Chondrocyte (in vitro differentiated cells): ENCODE measurements around the gene NRXN2. TPM values are rescaled to one million over a fixed set of nuclear protein-coding genes. Genes with fewer than 3 reads are reported as not detected.
"Not testable (repeated sequence)": the region's sequence is repeated elsewhere in the genome, so short reads cannot be mapped to it uniquely, and the experiment has no call there.

Source experiments
- DNase-seq: peaks from one replicate; pipeline ENCODE4 v3.0.0; 2021; ENCODE audit warnings: mixed read lengths, low spot score
- H3K27ac Mint-ChIP-seq: one replicate; pipeline ENCODE4 v1.8.0; 2021; ENCODE audit warnings: mild to moderate bottlenecking, moderate library complexity, mixed read lengths; ENCODE audit not compliant: unreplicated experiment
- H3K27me3 Mint-ChIP-seq: 2 replicates; pipeline ENCODE4 v1.8.0; 2021; ENCODE audit warnings: low read depth, mixed read lengths
- H3K36me3 Mint-ChIP-seq: 2 replicates; pipeline ENCODE4 v1.8.0; 2021; ENCODE audit warnings: low read depth, mixed read lengths
- H3K4me1 Mint-ChIP-seq: 2 replicates; pipeline ENCODE4 v1.8.0; 2021; ENCODE audit warnings: low read depth, mild to moderate bottlenecking, mixed read lengths
- H3K4me3 Mint-ChIP-seq: one replicate; pipeline ENCODE4 v1.8.0; 2021; ENCODE audit warnings: mild to moderate bottlenecking, moderate library complexity, mixed read lengths; ENCODE audit not compliant: unreplicated experiment
- H3K9me3 Mint-ChIP-seq: 2 replicates; pipeline ENCODE4 v1.8.0; 2021; ENCODE audit warnings: low read depth, mixed read lengths
- total RNA-seq: library from RNA; stranded (reverse); gene quantifications from 3 replicates; pipeline ENCODE4 v1.2.1, GENCODE V29; 2021
- TF ChIP-seq, protein P1 (sequence below): fragments of 200-600 bp; sonication (generic); IDR thresholded peaks from 2 replicates; pipeline ENCODE4 v1.5.0; 2021; ENCODE audit warnings: antibody characterized with exemption, mild to moderate bottlenecking, moderate library complexity

NRXN2 gene
- total RNA-seq, 1 donor from 2014 or later, result 1.8 TPM

DNA sequence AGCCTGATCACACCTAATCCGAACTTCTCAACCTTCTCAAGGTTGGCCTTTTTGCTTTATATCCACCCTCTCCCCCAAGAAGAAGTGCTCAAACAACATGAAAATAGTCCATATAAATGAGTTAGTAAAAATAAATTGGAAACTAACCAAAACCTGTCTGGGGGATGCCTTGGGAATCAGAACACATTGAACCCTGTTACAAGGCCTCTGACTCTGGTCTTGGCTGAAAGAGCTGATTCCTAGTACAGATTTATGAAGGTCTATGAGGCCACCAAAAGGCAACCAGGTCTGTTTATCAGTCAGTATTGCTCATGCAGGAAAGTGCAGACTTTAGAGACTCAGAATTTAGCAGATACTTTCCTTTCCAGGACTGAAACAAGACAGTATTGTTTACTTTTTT lies 49.7 kb downstream of the NRXN2 start:
- peaks cover 22% of the 10 kb centered on the region for H3K27me3 Mint-ChIP-seq
- H3K36me3 Mint-ChIP-seq, result no peaks in the 10 kb centered on the region
- no peak overlapping the region for H3K27ac Mint-ChIP-seq
- TF ChIP-seq, protein P1, sequence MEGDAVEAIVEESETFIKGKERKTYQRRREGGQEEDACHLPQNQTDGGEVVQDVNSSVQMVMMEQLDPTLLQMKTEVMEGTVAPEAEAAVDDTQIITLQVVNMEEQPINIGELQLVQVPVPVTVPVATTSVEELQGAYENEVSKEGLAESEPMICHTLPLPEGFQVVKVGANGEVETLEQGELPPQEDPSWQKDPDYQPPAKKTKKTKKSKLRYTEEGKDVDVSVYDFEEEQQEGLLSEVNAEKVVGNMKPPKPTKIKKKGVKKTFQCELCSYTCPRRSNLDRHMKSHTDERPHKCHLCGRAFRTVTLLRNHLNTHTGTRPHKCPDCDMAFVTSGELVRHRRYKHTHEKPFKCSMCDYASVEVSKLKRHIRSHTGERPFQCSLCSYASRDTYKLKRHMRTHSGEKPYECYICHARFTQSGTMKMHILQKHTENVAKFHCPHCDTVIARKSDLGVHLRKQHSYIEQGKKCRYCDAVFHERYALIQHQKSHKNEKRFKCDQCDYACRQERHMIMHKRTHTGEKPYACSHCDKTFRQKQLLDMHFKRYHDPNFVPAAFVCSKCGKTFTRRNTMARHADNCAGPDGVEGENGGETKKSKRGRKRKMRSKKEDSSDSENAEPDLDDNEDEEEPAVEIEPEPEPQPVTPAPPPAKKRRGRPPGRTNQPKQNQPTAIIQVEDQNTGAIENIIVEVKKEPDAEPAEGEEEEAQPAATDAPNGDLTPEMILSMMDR, result no peak
- H3K9me3 Mint-ChIP-seq, result no peaks in the 10 kb centered on the region
- no peak overlapping the region for H3K4me3 Mint-ChIP-seq
- DNase-seq, result no peak
- H3K4me1 Mint-ChIP-seq, result peaks cover 21% of the 10 kb centered on the region

DNA sequence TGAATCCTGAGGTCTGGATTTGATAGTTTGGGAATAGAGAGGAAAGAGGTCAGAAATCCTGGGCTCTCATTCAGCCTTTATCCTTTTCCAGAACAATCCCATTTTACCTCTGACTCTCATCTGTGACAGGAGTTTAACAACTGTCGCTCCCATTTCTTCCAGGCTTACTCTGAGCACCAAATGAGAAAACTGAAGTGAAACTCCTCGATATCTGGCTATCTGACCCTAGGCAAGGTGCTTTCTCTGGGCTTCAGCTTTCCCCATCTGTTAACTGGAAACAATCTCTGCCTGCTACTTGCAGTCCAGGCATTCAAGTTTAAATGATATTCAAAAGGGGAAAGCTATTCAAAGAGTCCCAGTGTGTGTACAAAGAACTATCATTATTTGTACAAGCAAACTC lies 50.1 kb downstream of the NRXN2 start:
- TF ChIP-seq, protein P1, result no peak
- Mint-ChIP-seq H3K27me3 (peaks cover 23% of the 10 kb centered on the region), H3K27ac (no peak overlapping the region), H3K36me3 (no peaks in the 10 kb centered on the region), H3K9me3 (no peaks in the 10 kb centered on the region), H3K4me1 (peaks cover 21% of the 10 kb centered on the region), H3K4me3 (no peak overlapping the region)
- no peak for DNase-seq

- TF ChIP-seq, protein P1, result no peak
- no peaks in the 10 kb centered on the region for H3K36me3 Mint-ChIP-seq
- peaks cover 20% of the 10 kb centered on the region for H3K4me1 Mint-ChIP-seq
- H3K27me3 Mint-ChIP-seq, result peaks cover 18% of the 10 kb centered on the region
- no peak for DNase-seq
- no peak overlapping the region for H3K27ac Mint-ChIP-seq
- H3K4me3 Mint-ChIP-seq, result no peak overlapping the region
- H3K9me3 Mint-ChIP-seq, result no peaks in the 10 kb centered on the region
Measured at GRCh38 chr11:64670975-64671374, 52.0 kb downstream of the NRXN2 start.

DNA sequence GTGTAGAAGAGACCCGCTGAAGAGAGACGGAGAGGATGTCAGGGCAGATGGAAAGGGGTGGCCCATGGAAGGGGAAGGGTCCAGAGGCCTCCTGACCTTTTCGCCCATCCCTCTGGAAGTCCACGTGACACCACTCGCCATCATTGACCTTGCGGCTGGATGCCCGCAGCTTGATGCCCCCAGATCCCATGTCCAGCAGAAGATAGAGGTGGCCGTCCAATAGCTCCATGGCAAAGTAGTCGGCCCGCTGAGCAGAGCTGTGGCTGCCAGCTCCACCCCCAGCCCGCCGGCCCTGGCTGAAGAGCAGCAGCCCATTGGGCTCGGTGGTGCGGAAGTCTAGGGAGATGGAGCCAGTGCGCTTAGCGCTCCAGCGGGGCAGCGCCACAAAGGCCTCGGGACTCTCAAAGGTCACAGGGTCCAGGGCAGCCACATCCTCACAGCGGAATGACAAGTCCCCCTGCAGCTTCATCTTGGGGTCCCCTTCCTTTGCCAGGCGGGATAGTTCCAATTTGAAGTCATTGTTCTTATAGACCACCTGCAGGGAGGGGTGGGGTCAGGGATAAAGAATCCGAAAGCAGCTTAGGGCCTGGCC lies 55.7 kb downstream of the NRXN2 start:
- TF ChIP-seq, protein P1, result no peak
- H3K4me3 Mint-ChIP-seq, result no peak overlapping the region
- H3K9me3 Mint-ChIP-seq, result no peaks in the 10 kb centered on the region
- no peak overlapping the region for H3K27ac Mint-ChIP-seq
- peaks cover 7% of the 10 kb centered on the region for H3K4me1 Mint-ChIP-seq
- peaks cover 16% of the 10 kb centered on the region for H3K27me3 Mint-ChIP-seq
- no peak for DNase-seq
- H3K36me3 Mint-ChIP-seq, result no peaks in the 10 kb centered on the region

GRCh38 chr11:64665411-64665821 lies 57.6 kb downstream of the NRXN2 start:
- Mint-ChIP-seq H3K9me3 (no peaks in the 10 kb centered on the region), H3K4me3 (no peak overlapping the region), H3K4me1 (peaks cover 21% of the 10 kb centered on the region), H3K27ac (no peak overlapping the region), H3K36me3 (no peaks in the 10 kb centered on the region), H3K27me3 (peaks cover 4% of the 10 kb centered on the region)
- DNase-seq, result no peak
- TF ChIP-seq, protein P1, result no peak

GRCh38 chr11:64664236-64664870 lies 58.6 kb downstream of the NRXN2 start:
- not testable (repeated sequence) for DNase-seq, H3K36me3 Mint-ChIP-seq, H3K9me3 Mint-ChIP-seq, H3K27me3 Mint-ChIP-seq, H3K4me3 Mint-ChIP-seq, H3K27ac Mint-ChIP-seq
- H3K4me1 Mint-ChIP-seq, result peaks cover 32% of the 10 kb centered on the region
